GM19351 (cell line): Measurements from ENCODE around the gene TTLL12.

Experiments used
- ATAC-seq: cut with Tn5 transposase; IDR thresholded peaks from one replicate; pipeline ENCODE4 v1.9.1; 2021; ENCODE audit warnings: mild to moderate bottlenecking, moderate library complexity; ENCODE audit not compliant: unreplicated experiment

The TTLL12 gene

GRCh38 chr22:43216738-43217137 is 29.8 kb upstream of the TTLL12 start:
- ATAC-seq: no peak

GRCh38 chr22:43213962-43214361 is 27.0 kb upstream of the TTLL12 start:
- no peak for ATAC-seq

- no peak for ATAC-seq
Measured at GRCh38 chr22:43213051-43213450, 26.1 kb upstream of the TTLL12 start.

GRCh38 chr22:43212434-43212952 is 25.6 kb upstream of the TTLL12 start:
- ATAC-seq: no peak

- ATAC-seq: no peak
Measured at GRCh38 chr22:43211941-43212433, 25.1 kb upstream of the TTLL12 start.

GRCh38 chr22:43210631-43211515 is 23.9 kb upstream of the TTLL12 start:
- no peak for ATAC-seq

- no peak for ATAC-seq
Measured at GRCh38 chr22:43209971-43210370, 23.0 kb upstream of the TTLL12 start.

GRCh38 chr22:43209523-43209890 is 22.6 kb upstream of the TTLL12 start:
- no peak for ATAC-seq

GRCh38 chr22:43208703-43209522 is 22.0 kb upstream of the TTLL12 start:
- no peak for ATAC-seq

GRCh38 chr22:43207849-43208702 is 21.1 kb upstream of the TTLL12 start:
- ATAC-seq: no peak

GRCh38 chr22:43207386-43207785 is 20.5 kb upstream of the TTLL12 start:
- ATAC-seq: no peak

GRCh38 chr22:43206509-43207161 is 19.7 kb upstream of the TTLL12 start:
- no peak for ATAC-seq

- ATAC-seq: no peak
Measured at GRCh38 chr22:43205748-43206508, 19.0 kb upstream of the TTLL12 start.

- ATAC-seq: no peak
Measured at GRCh38 chr22:43205261-43205691, 18.3 kb upstream of the TTLL12 start.

GRCh38 chr22:43203471-43203981 is 16.6 kb upstream of the TTLL12 start:
- no peak for ATAC-seq

- no peak for ATAC-seq
Measured at GRCh38 chr22:43202756-43203410, 15.9 kb upstream of the TTLL12 start.

GRCh38 chr22:43202326-43202725 is 15.4 kb upstream of the TTLL12 start:
- no peak for ATAC-seq

GRCh38 chr22:43201486-43202219 is 14.7 kb upstream of the TTLL12 start:
- no peak for ATAC-seq
